Esophagus muscularis mucosa (tissue), 4 donors: Measurements from ENCODE around the gene ZNF316.

Source experiments
- EP300 ChIP-seq: sonication (generic); formaldehyde crosslinking; IDR thresholded peaks from one replicate; pipeline ENCODE4 v1.6.1; 2017; ENCODE audit warnings: antibody characterized with exemption
- POLR2A ChIP-seq: fragments of 450-650 bp; IDR thresholded peaks from one replicate; pipeline ENCODE4 v1.6.1; 2017; ENCODE audit warnings: antibody characterized with exemption, moderate library complexity, mild to moderate bottlenecking, low read depth
- POLR2AphosphoS5 ChIP-seq, 2 donors: sonication (generic); formaldehyde crosslinking; IDR thresholded peaks; one replicate each; pipeline ENCODE4 v1.6.1; 2017; ENCODE audit warnings: antibody characterized with exemption in 2 of 2
- TF ChIP-seq, protein P1 (sequence below), 3 experiments: fragments of 200-600 bp in 2 of 3; fragments of 450-650 bp in 1 of 3; sonication (generic) in 2 of 3; IDR thresholded peaks; one replicate each; pipeline ENCODE4 v1.5.1; 2017 to 2019; ENCODE audit warnings: antibody characterized with exemption in 3 of 3, mild to moderate bottlenecking in 2 of 3, moderate library complexity in 1 of 3

DNA sequence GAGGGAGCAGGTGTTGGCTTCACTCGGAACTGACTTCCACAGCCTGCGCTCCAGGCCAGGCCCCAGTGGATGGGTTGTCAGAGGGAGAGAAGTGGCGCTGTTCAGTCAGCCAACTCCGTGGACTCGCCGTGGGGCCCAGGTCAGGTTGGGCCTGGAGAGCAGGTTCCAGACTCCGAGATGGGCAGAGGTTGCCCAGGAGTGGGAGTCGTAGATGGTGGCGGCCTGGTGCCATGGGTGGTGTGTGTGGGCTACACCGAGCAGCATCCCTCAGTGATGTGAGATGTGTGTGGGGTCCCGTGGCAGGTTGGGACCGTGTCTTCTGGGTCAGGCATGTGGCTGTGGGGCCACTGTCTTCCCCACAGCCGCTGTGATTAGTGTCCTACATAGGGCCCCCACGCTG lies 10.4 kb downstream of the ZNF316 start:
- TF ChIP-seq, protein P1, sequence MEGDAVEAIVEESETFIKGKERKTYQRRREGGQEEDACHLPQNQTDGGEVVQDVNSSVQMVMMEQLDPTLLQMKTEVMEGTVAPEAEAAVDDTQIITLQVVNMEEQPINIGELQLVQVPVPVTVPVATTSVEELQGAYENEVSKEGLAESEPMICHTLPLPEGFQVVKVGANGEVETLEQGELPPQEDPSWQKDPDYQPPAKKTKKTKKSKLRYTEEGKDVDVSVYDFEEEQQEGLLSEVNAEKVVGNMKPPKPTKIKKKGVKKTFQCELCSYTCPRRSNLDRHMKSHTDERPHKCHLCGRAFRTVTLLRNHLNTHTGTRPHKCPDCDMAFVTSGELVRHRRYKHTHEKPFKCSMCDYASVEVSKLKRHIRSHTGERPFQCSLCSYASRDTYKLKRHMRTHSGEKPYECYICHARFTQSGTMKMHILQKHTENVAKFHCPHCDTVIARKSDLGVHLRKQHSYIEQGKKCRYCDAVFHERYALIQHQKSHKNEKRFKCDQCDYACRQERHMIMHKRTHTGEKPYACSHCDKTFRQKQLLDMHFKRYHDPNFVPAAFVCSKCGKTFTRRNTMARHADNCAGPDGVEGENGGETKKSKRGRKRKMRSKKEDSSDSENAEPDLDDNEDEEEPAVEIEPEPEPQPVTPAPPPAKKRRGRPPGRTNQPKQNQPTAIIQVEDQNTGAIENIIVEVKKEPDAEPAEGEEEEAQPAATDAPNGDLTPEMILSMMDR (IDR thresholded peaks at IDR 0.05), result no peak
- TF ChIP-seq EP300, result no peak
- no peak for TF ChIP-seq POLR2A
- TF ChIP-seq POLR2AphosphoS5 (IDR thresholded peaks at IDR 0.05), result no peak
